GM12801 (cell line): ENCODE data around the gene AKR1E2.

ENCODE experiments used
- CTCF ChIP-seq: IDR thresholded peaks from one replicate; pipeline ENCODE4 v1.5.1; 2011; ENCODE audit warnings: control low read depth; ENCODE audit not compliant: insufficient read length; ENCODE audit errors: extremely low read depth

AKR1E2 gene

GRCh38 chr10:4826792-4827324 is 851 bp downstream of the AKR1E2 start:
- TF ChIP-seq CTCF: no peak

- TF ChIP-seq CTCF: no peak
Measured at GRCh38 chr10:4828005-4828404, 2.0 kb downstream of the AKR1E2 start.

GRCh38 chr10:4830551-4830950 is 4.5 kb downstream of the AKR1E2 start:
- TF ChIP-seq CTCF: no peak

GRCh38 chr10:4831091-4831490 is 5.1 kb downstream of the AKR1E2 start:
- no peak for TF ChIP-seq CTCF

GRCh38 chr10:4833286-4833685 is 7.3 kb downstream of the AKR1E2 start:
- no peak for TF ChIP-seq CTCF

- no peak for TF ChIP-seq CTCF
Measured at GRCh38 chr10:4834898-4835405, 8.9 kb downstream of the AKR1E2 start.

- TF ChIP-seq CTCF: no peak
Measured at GRCh38 chr10:4835494-4835918, 9.5 kb downstream of the AKR1E2 start.
